Endothelial cell of umbilical vein (primary cell): ENCODE results near the gene GRK5. TPM values are rescaled to one million over a fixed set of nuclear protein-coding genes. Genes with fewer than 3 reads are reported as not detected.

ENCODE experiments used
- BruUV-seq: library from RNA; stranded (reverse); fragments of 400-500 nt; replicated peaks from 2 replicates; lab custom pipeline; 2021; lab: Mats Ljungman, UMichigan
- CTCF ChIA-PET: fragments of 300-600, 350-600 bp; sonication (Branson Sonifier 250); formaldehyde crosslinking; loops from one replicate; lab custom pipeline; 2021; ENCODE audit warnings: antibody characterized with exemption, inconsistent platforms; lab: Charles Lee
- POLR2A ChIA-PET: fragments of 300-600, 350-600 bp; sonication (Branson Sonifier 250); formaldehyde crosslinking; loops from one replicate; lab custom pipeline; 2021; ENCODE audit warnings: antibody characterized with exemption, inconsistent platforms; lab: Charles Lee
- DNase-seq: peaks from one replicate; pipeline ENCODE4 v3.0.0-alpha.2; 2011; ENCODE audit warnings: low read depth, low spot score
- FAIRE-seq: peaks from 2 replicates; lab custom pipeline; 2011; peaks lifted over from hg19 to GRCh38; lab: Jason Lieb, UNC
- H2AFZ ChIP-seq: 2 replicates; pipeline ENCODE4 v1.6.0; 2012; ENCODE audit warnings: low read depth, low read length, control low read depth, inconsistent platforms
- H3K27ac ChIP-seq: 2 replicates; pipeline ENCODE4 v1.5.1; 2011; ENCODE audit warnings: low read depth, mild to moderate bottlenecking, control low read depth, low read length, moderate library complexity; ENCODE audit not compliant: insufficient read depth
- H3K27me3 ChIP-seq, 2 experiments: 2 replicates each; pipeline versions ENCODE4 v1.6.0 to v1.6.1; 2011; ENCODE audit warnings: low read length in 2 of 2, mixed read lengths in 1 of 2; ENCODE audit not compliant: control insufficient read depth in 2 of 2, insufficient read depth in 2 of 2
- H3K36me3 ChIP-seq, 2 experiments: 2 replicates in 1 of 2; 3 replicates in 1 of 2; pipeline ENCODE4 v1.5.1; 2011; ENCODE audit warnings: low read length in 2 of 2, mild to moderate bottlenecking in 1 of 2, moderate library complexity in 1 of 2; ENCODE audit not compliant: control insufficient read depth in 2 of 2, insufficient read depth in 2 of 2; ENCODE audit errors: extremely low read depth in 1 of 2
- H3K4me1 ChIP-seq: 3 replicates; pipeline ENCODE4 v1.5.1; 2011; ENCODE audit warnings: mild to moderate bottlenecking, low read length; ENCODE audit not compliant: control insufficient read depth, insufficient read depth; ENCODE audit errors: extremely low read depth
- H3K4me2 ChIP-seq: 2 replicates; pipeline ENCODE4 v1.6.1; 2011; ENCODE audit warnings: low read length, control low read depth, mixed read lengths; ENCODE audit not compliant: insufficient read depth
- H3K4me3 ChIP-seq, 3 experiments: fragments of 200-600 bp in 1 of 3; sonication (generic), shearing (Covaris generic) in 1 of 3; replicated peaks in 1 of 3; 2 replicates each; pipeline ENCODE4 v1.5.1; 2011 to 2016; ENCODE audit warnings: control low read depth in 3 of 3, low read length in 3 of 3, mild to moderate bottlenecking in 2 of 3, inconsistent platforms in 1 of 3, low read depth in 1 of 3, moderate library complexity in 1 of 3; ENCODE audit not compliant: insufficient read depth in 1 of 3
- H3K79me2 ChIP-seq: 2 replicates; pipeline ENCODE4 v1.6.0; 2012; ENCODE audit warnings: low read length, inconsistent platforms; ENCODE audit not compliant: control insufficient read depth, insufficient read depth
- H3K9ac ChIP-seq: replicated peaks from 2 replicates; pipeline ENCODE3; 2011; ENCODE audit warnings: low read length, control low read depth; ENCODE audit not compliant: insufficient read depth; ENCODE audit errors: extremely low read depth
- H3K9me1 ChIP-seq: replicated peaks from 3 replicates; pipeline ENCODE4 v1.6.0; 2011; ENCODE audit warnings: mild to moderate bottlenecking, low read length; ENCODE audit not compliant: control insufficient read depth, insufficient read depth; ENCODE audit errors: extremely low read depth
- H3K9me3 ChIP-seq: replicated peaks from 2 replicates; pipeline ENCODE4 v1.5.1; 2012; ENCODE audit warnings: low read length, inconsistent platforms; ENCODE audit not compliant: control insufficient read depth, insufficient read depth
- H4K20me1 ChIP-seq: replicated peaks from 2 replicates; pipeline ENCODE3; 2011; ENCODE audit warnings: mild to moderate bottlenecking, low read length; ENCODE audit not compliant: control insufficient read depth, insufficient read depth; ENCODE audit errors: extremely low read depth
- CTCF ChIP-seq, 2 donors: IDR thresholded peaks; 1 replicate in 1 of 2; 2 replicates in 1 of 2; pipeline ENCODE4 v1.5.1; 2011; ENCODE audit warnings: low read length in 2 of 2, mild to moderate bottlenecking in 2 of 2, moderate library complexity in 2 of 2, control low read depth in 1 of 2, inconsistent platforms in 1 of 2, low read depth in 1 of 2; ENCODE audit not compliant: insufficient read depth in 1 of 2; ENCODE audit errors: extremely low read depth in 1 of 2
- EZH2 ChIP-seq: IDR thresholded peaks from 2 replicates; pipeline ENCODE4 v1.6.1; 2012; ENCODE audit warnings: borderline replicate concordance, low read depth, mild to moderate bottlenecking, moderate library complexity, low read length, inconsistent platforms; ENCODE audit not compliant: severe bottlenecking
- FOS ChIP-seq: IDR thresholded peaks from 2 replicates; pipeline ENCODE4 v1.6.1; 2011; ENCODE audit warnings: mild to moderate bottlenecking, low read length, moderate library complexity, borderline replicate concordance; ENCODE audit not compliant: insufficient read depth
- GATA2 ChIP-seq: IDR thresholded peaks from 2 replicates; pipeline ENCODE4 v1.7.0; 2011; ENCODE audit warnings: low read depth, mild to moderate bottlenecking, moderate library complexity, mixed read lengths, low read length; ENCODE audit not compliant: insufficient read length, insufficient read depth
- JUN ChIP-seq: IDR thresholded peaks from 2 replicates; pipeline ENCODE4 v1.6.1; 2011; ENCODE audit warnings: borderline replicate concordance, low read depth; ENCODE audit not compliant: insufficient read length, insufficient read depth
- MAX ChIP-seq: IDR thresholded peaks from 2 replicates; pipeline ENCODE4 v1.6.1; 2011; ENCODE audit not compliant: insufficient read depth, insufficient read length
- MYC ChIP-seq: IDR thresholded peaks from one replicate; pipeline ENCODE4 v1.6.1; 2011; ENCODE audit warnings: mild to moderate bottlenecking, low read depth, low read length
- POLR2A ChIP-seq: IDR thresholded peaks from 2 replicates; pipeline ENCODE4 v1.6.1; 2012; ENCODE audit warnings: low read depth, mild to moderate bottlenecking, control low read depth, low read length
- POLR2AphosphoS5 ChIP-seq: IDR thresholded peaks from 2 replicates; pipeline ENCODE4 v1.6.1; 2012; ENCODE audit warnings: low read depth, mild to moderate bottlenecking, control low read depth, low read length, moderate library complexity; ENCODE audit not compliant: insufficient read depth
- dilution Hi-C: fragments of 300-500 bp; cut with MboI; formaldehyde crosslinking; loops from one replicate; pipeline ENCODE4 v1.15.0; 2019; ENCODE audit warnings: low sequenced_read_pairs; ENCODE audit not compliant: extremely low pct_ligation_motif_present
- intact Hi-C: fragments of 100-400 bp; cut with micrococcal nuclease; formaldehyde crosslinking; loops from one replicate; pipeline ENCODE4 v1.10.0; 2022
- polyA plus RNA-seq, 4 experiments: library from polyadenylated mRNA; depleted of rRNA in 3 of 4; stranded (reverse) in 3 of 4; unstranded in 1 of 4; fragments of >200 nt; gene quantifications; 2 replicates each; pipeline versions ENCODE4 v1.2.1 to v1.2.3, GENCODE V29; 2011 to 2012; ENCODE audit warnings: missing spikeins in 1 of 4
- total RNA-seq: library from RNA; stranded (reverse); gene quantifications from 2 replicates; pipeline ENCODE4 v1.2.3, GENCODE V29; 2021

The GRK5 gene
- total and polyA plus RNA-seq, 2 donors (not counting 3 experiments of a cell fraction or from before 2014, with no cell fraction given) = 13.1 to 29.5 TPM

GRCh38 chr10:119495545-119495944 lies 288.2 kb downstream of the GRK5 start:
- CTCF ChIA-PET = interaction anchor here (2.4 kb wide), 1 partner anchor 296 kb away, joined by 7 read pairs; no protein-coding TSS in a partner anchor
- POLR2A ChIA-PET = no interaction called here
- FAIRE-seq = no peak

More at GRCh38 chr10:119495545-119495944, 288.2 kb downstream of the GRK5 start:
- Histone ChIP-seq H3K27me3 (no peaks in the 10 kb centered on the region), H3K4me1 (no peaks in the 10 kb centered on the region), H2AFZ (no peak overlapping the region), H3K4me2 (no peak overlapping the region), H4K20me1 (no peaks in the 10 kb centered on the region), H3K79me2 (no peaks in the 10 kb centered on the region), H3K4me3 (no peak overlapping the region), H3K9me3 (no peaks in the 10 kb centered on the region), H3K9me1 (no peaks in the 10 kb centered on the region), H3K36me3 (no peaks in the 10 kb centered on the region), H3K27ac (no peak overlapping the region), H3K9ac (no peak overlapping the region)
- DNase-seq = no peak
- TF ChIP-seq POLR2A (no peak), CTCF (IDR thresholded peaks at IDR 0.05; ENCODE audit: extremely low read depth in 1 of 2, insufficient read depth in 1 of 2, low read depth in 1 of 2, low read length in 2 of 2) (no peak), EZH2 (no peak), GATA2 (no peak), MAX (no peak), FOS (no peak), JUN (no peak), MYC (no peak), POLR2AphosphoS5 (no peak)
- intact Hi-C loops (no loop called here), dilution Hi-C loops (no loop called here)
- BruUV-seq = no TSS peak
